Upper lobe of left lung (tissue), 4 donors: Measurements from ENCODE around the gene BTBD6.

ENCODE experiments used
- POLR2AphosphoS5 ChIP-seq, 2 donors: sonication (generic); formaldehyde crosslinking; IDR thresholded peaks; one replicate each; pipeline ENCODE4 v1.5.1; 2017; ENCODE audit warnings: antibody characterized with exemption in 2 of 2
- TF ChIP-seq, protein P1 (sequence below), 6 experiments: fragments of 450-650 bp in 4 of 6; fragments of 200-600 bp in 2 of 6; sonication (generic) in 2 of 6; IDR thresholded peaks; one replicate each; pipeline ENCODE4 v1.5.1; 2016 to 2019; ENCODE audit warnings: antibody characterized with exemption in 6 of 6

DNA sequence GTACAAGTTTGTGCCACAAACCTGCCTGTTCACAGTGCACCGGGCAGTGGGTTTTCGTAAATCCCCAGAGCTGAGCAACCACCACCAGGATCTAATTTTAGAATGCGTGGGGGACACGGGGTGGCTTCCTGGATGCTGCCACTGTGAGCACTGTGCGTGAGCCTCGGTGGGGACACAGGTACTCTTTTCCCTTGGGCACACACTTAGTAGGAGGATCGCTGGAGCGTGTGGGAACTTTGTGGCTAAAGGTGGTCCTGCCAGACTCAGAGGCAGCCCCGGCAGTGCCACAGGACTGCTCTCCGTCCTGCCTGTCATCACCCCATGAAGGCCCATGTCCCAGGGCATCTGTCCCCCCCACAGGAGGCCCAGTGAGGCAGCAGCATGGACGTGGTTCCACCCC is 21.1 kb downstream of the BTBD6 start:
- TF ChIP-seq, protein P1, sequence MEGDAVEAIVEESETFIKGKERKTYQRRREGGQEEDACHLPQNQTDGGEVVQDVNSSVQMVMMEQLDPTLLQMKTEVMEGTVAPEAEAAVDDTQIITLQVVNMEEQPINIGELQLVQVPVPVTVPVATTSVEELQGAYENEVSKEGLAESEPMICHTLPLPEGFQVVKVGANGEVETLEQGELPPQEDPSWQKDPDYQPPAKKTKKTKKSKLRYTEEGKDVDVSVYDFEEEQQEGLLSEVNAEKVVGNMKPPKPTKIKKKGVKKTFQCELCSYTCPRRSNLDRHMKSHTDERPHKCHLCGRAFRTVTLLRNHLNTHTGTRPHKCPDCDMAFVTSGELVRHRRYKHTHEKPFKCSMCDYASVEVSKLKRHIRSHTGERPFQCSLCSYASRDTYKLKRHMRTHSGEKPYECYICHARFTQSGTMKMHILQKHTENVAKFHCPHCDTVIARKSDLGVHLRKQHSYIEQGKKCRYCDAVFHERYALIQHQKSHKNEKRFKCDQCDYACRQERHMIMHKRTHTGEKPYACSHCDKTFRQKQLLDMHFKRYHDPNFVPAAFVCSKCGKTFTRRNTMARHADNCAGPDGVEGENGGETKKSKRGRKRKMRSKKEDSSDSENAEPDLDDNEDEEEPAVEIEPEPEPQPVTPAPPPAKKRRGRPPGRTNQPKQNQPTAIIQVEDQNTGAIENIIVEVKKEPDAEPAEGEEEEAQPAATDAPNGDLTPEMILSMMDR (IDR thresholded peaks at IDR 0.05), result no peak
- TF ChIP-seq POLR2AphosphoS5 (IDR thresholded peaks at IDR 0.05), result no peak
